Astrocyte (in vitro differentiated cells and primary cell): ENCODE data around the gene CHD9NB. TPM values are rescaled to one million over a fixed set of nuclear protein-coding genes. Genes with fewer than 3 reads are reported as not detected.
A peak's percentile ranks its signal among the peaks of the same experiment; 100 is the strongest.

ENCODE experiments used
- DNase-seq: peaks from one replicate; pipeline ENCODE4 v3.0.0-alpha.2; 2010; ENCODE audit warnings: low read depth
- FAIRE-seq: peaks from 2 replicates; lab custom pipeline; 2011; peaks lifted over from hg19 to GRCh38; lab: Jason Lieb, UNC
- H2AFZ ChIP-seq: 2 replicates; pipeline ENCODE4 v1.6.0; 2012; ENCODE audit warnings: low read depth, low read length, inconsistent platforms
- H3K27ac ChIP-seq: 2 replicates; pipeline ENCODE4 v1.5.1; 2011; ENCODE audit warnings: low read depth, low read length, inconsistent platforms
- H3K27me3 ChIP-seq: 2 replicates; pipeline ENCODE4 v1.6.0; 2011; ENCODE audit warnings: low read length, inconsistent platforms; ENCODE audit not compliant: insufficient read depth
- H3K36me3 ChIP-seq: 2 replicates; pipeline ENCODE4 v1.5.1; 2011; ENCODE audit warnings: low read length, inconsistent platforms; ENCODE audit not compliant: insufficient read depth
- H3K4me1 ChIP-seq: 2 replicates; pipeline ENCODE4 v1.5.1; 2011; ENCODE audit warnings: low read length, inconsistent platforms; ENCODE audit not compliant: insufficient read depth
- H3K4me2 ChIP-seq: 2 replicates; pipeline ENCODE4 v1.6.0; 2012; ENCODE audit warnings: low read length, inconsistent platforms
- H3K4me3 ChIP-seq: 2 replicates; pipeline ENCODE4 v1.5.1; 2011; ENCODE audit warnings: low read depth, mild to moderate bottlenecking, low read length, inconsistent platforms; ENCODE audit not compliant: insufficient read depth
- H3K79me2 ChIP-seq: 2 replicates; pipeline ENCODE4 v1.6.0; 2012; ENCODE audit warnings: mild to moderate bottlenecking, low read length, inconsistent platforms; ENCODE audit not compliant: insufficient read depth
- H3K9ac ChIP-seq: 2 replicates; pipeline ENCODE4 v1.6.0; 2012; ENCODE audit warnings: mild to moderate bottlenecking, low read length, inconsistent platforms
- H3K9me3 ChIP-seq: 2 replicates; pipeline ENCODE4 v1.5.1; 2012; ENCODE audit warnings: low read depth, mild to moderate bottlenecking, low read length, inconsistent platforms; ENCODE audit not compliant: insufficient read depth
- H4K20me1 ChIP-seq: 2 replicates; pipeline ENCODE4 v1.6.0; 2012; ENCODE audit warnings: low read length, inconsistent platforms; ENCODE audit not compliant: insufficient read depth
- H3K27ac Mint-ChIP-seq: one replicate; pipeline ENCODE4 v1.8.0; 2021; ENCODE audit warnings: mild to moderate bottlenecking, mixed read lengths; ENCODE audit not compliant: unreplicated experiment
- H3K27me3 Mint-ChIP-seq: one replicate; pipeline ENCODE4 v1.8.0; 2021; ENCODE audit warnings: low read depth, mixed read lengths; ENCODE audit not compliant: unreplicated experiment
- H3K36me3 Mint-ChIP-seq: one replicate; pipeline ENCODE4 v1.8.0; 2021; ENCODE audit warnings: low read depth, mixed read lengths; ENCODE audit not compliant: unreplicated experiment
- H3K4me1 Mint-ChIP-seq: one replicate; pipeline ENCODE4 v1.8.0; 2021; ENCODE audit warnings: low read depth, mixed read lengths; ENCODE audit not compliant: unreplicated experiment
- H3K4me3 Mint-ChIP-seq: one replicate; pipeline ENCODE4 v1.8.0; 2021; ENCODE audit warnings: mild to moderate bottlenecking, moderate library complexity, mixed read lengths; ENCODE audit not compliant: unreplicated experiment
- H3K9me3 Mint-ChIP-seq: one replicate; pipeline ENCODE4 v1.8.0; 2021; ENCODE audit warnings: mild to moderate bottlenecking, mixed read lengths; ENCODE audit not compliant: unreplicated experiment
- EZH2 ChIP-seq: IDR thresholded peaks from 2 replicates; pipeline ENCODE4 v1.6.1; 2012; ENCODE audit warnings: mild to moderate bottlenecking, low read length, inconsistent platforms; ENCODE audit not compliant: insufficient read depth
- total RNA-seq: library from RNA; stranded (reverse); gene quantifications from 2 replicates; pipeline ENCODE4 v1.2.1, GENCODE V29; 2021
- TF ChIP-seq, protein P1 (sequence below): IDR thresholded peaks from 2 replicates; pipeline ENCODE4 v1.5.1; 2011; ENCODE audit warnings: low read depth, mild to moderate bottlenecking, inconsistent platforms, low read length, moderate library complexity; ENCODE audit not compliant: insufficient read depth

Gene CHD9NB
- total RNA-seq, 1 donor from 2014 or later = 3.3 TPM

DNA sequence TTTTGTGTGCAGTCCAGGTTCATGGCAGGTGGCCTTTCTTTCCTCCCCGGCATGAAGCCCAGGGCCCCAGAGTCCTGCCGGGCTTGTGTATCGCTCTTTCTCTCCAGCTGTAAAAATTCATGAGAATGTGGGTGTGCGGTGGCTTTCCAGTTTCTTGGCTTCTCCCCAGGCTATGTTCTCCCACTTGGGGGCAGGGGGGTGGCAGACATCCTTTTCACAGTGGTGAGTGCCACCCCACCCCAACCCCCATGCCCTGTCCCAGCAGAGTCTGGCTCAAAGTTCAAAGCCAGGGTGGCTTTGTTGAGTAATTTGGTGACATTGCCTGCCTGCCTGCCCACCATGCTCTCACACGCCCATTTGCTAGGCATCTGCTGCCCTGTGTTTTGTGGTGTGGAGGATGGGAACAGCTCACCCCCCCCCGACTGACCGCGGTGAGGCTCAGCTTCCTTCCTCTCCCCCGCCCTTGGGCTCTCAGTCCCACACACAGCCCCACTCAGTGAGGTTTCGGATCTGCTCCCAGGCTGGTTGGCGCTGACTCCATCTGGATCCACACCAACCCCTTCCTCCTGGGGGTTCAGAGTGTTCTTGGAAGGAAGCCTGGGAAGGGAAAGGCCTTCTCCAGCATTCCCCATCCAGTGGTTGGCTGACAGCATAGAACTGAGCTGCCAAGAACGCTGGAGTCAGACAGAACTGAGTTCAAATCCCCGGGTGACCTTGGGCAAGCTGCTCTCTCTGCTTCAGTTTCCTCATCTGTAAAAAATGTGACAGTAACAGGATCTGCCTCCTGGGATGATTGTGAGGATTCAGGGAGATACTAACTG is 38.1 kb upstream of the CHD9NB start:
- Histone ChIP-seq H3K4me3 (peak overlapping the region; percentile 21), H2AFZ (no peak overlapping the region), H3K9me3 (no peaks in the 10 kb centered on the region), H3K27ac (peak overlapping the region; percentile 89), H3K27me3 (no peaks in the 10 kb centered on the region), H3K36me3 (no peaks in the 10 kb centered on the region), H3K4me2 (peak overlapping the region; percentile 80), H3K9ac (peak overlapping the region; percentile 69), H3K4me1 (peaks cover 42% of the 10 kb centered on the region), H3K79me2 (peaks cover 23% of the 10 kb centered on the region), H4K20me1 (no peaks in the 10 kb centered on the region)
- Mint-ChIP-seq H3K9me3 (no peaks in the 10 kb centered on the region), H3K27ac (peak overlapping the region; percentile 72), H3K4me3 (peak overlapping the region; percentile 31), H3K36me3 (peaks cover 8% of the 10 kb centered on the region), H3K4me1 (peaks cover 43% of the 10 kb centered on the region), H3K27me3 (no peaks in the 10 kb centered on the region)
- peak; percentile 81 for FAIRE-seq
- peak; percentile 98 for DNase-seq
- TF ChIP-seq, protein P1, sequence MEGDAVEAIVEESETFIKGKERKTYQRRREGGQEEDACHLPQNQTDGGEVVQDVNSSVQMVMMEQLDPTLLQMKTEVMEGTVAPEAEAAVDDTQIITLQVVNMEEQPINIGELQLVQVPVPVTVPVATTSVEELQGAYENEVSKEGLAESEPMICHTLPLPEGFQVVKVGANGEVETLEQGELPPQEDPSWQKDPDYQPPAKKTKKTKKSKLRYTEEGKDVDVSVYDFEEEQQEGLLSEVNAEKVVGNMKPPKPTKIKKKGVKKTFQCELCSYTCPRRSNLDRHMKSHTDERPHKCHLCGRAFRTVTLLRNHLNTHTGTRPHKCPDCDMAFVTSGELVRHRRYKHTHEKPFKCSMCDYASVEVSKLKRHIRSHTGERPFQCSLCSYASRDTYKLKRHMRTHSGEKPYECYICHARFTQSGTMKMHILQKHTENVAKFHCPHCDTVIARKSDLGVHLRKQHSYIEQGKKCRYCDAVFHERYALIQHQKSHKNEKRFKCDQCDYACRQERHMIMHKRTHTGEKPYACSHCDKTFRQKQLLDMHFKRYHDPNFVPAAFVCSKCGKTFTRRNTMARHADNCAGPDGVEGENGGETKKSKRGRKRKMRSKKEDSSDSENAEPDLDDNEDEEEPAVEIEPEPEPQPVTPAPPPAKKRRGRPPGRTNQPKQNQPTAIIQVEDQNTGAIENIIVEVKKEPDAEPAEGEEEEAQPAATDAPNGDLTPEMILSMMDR = no peak
- TF ChIP-seq EZH2 = no peak

DNA sequence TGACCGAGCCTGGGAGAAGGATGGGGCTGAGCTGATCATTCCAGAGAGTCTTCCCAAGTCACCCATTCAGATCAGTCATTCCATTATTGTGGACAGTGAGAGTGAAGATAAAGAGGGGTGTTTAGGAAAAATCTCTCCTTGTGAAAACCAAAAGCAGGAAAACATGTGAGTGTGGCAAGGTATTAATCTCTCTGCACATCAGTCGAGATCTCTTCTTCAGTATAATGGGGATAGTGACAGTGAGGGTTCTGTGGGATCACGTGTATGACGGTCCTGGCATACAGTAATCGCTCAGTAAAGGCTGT is 37.5 kb upstream of the CHD9NB start:
- no peaks in the 10 kb centered on the region for H4K20me1 ChIP-seq
- no peaks in the 10 kb centered on the region for H3K9me3 Mint-ChIP-seq
- H3K79me2 ChIP-seq = peaks cover 19% of the 10 kb centered on the region
- H3K4me3 ChIP-seq = no peak overlapping the region
- no peaks in the 10 kb centered on the region for H3K27me3 ChIP-seq
- no peak overlapping the region for H3K4me3 Mint-ChIP-seq
- no peak overlapping the region for H2AFZ ChIP-seq
- H3K4me2 ChIP-seq = peak overlapping the region; percentile 80
- peaks cover 47% of the 10 kb centered on the region for H3K4me1 ChIP-seq
- H3K9ac ChIP-seq = peak overlapping the region; percentile 69
- no peaks in the 10 kb centered on the region for H3K36me3 ChIP-seq
- no peak for TF ChIP-seq EZH2
- DNase-seq (no peak), FAIRE-seq (no peak)
- H3K27ac Mint-ChIP-seq = peak overlapping the region; percentile 72
- no peaks in the 10 kb centered on the region for H3K27me3 Mint-ChIP-seq
- peaks cover 44% of the 10 kb centered on the region for H3K4me1 Mint-ChIP-seq
- peak overlapping the region; percentile 89 for H3K27ac ChIP-seq
- peaks cover 8% of the 10 kb centered on the region for H3K36me3 Mint-ChIP-seq
- no peaks in the 10 kb centered on the region for H3K9me3 ChIP-seq

DNA sequence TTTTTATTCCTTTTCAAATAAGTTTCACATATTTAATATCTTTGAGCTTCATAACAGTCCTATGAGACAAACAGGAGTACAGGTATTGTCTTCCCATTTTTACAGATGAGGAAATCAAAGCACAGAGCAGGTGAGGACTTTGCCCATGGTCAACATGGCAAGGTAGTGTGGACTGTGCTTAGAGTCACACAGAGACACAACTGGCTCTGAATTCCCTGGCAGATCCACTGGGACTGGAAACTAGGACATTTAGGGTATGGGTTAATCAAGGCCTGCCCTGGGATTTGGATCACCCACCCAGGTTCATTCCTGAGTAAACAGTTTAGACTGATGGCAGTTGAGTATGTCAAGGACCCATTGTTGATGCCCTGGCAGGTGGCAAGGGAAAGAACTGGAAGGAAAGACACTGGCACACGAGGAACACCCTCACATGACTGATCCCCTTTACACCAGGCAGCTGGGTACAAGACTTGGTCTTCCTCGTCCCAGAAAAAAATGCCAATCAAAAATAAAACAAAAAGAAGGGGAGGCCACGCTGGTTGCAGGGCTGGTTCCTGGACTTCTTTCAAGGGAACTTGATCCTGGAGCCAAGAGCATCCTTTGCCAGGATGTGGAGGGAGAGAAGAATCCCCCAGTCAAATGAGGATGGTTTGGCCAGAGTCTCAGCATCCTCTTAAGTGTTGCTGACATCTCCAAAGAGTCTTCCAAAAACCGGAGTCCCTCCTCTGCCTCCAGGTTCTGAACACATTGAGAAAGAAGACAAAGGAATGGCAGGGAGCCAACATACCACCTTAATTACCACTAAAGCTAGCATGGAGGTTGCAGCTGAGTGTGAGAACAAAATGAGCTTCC is 37.0 kb upstream of the CHD9NB start:
- Histone ChIP-seq H3K27me3 (no peaks in the 10 kb centered on the region), H3K27ac (peak overlapping the region; percentile 89), H3K36me3 (no peaks in the 10 kb centered on the region), H4K20me1 (no peaks in the 10 kb centered on the region), H2AFZ (no peak overlapping the region), H3K4me3 (no peak overlapping the region), H3K4me2 (peak overlapping the region; percentile 80), H3K4me1 (peaks cover 48% of the 10 kb centered on the region), H3K79me2 (peaks cover 19% of the 10 kb centered on the region), H3K9me3 (no peaks in the 10 kb centered on the region), H3K9ac (peak overlapping the region; percentile 69)
- TF ChIP-seq EZH2 = no peak
- TF ChIP-seq, protein P1 = no peak
- Mint-ChIP-seq H3K9me3 (no peaks in the 10 kb centered on the region), H3K27ac (no peak overlapping the region), H3K36me3 (peaks cover 6% of the 10 kb centered on the region), H3K4me1 (peaks cover 44% of the 10 kb centered on the region), H3K27me3 (no peaks in the 10 kb centered on the region), H3K4me3 (no peak overlapping the region)
- FAIRE-seq (no peak), DNase-seq (peak; percentile 41)
